HG02571 (cell line): ENCODE measurements around the gene CHAMP1.
"Not testable (repeated sequence)": the region's sequence is repeated elsewhere in the genome, so short reads cannot be mapped to it uniquely, and the experiment has no call there.

Experiments
- ATAC-seq: cut with Tn5 transposase; IDR thresholded peaks from one replicate; pipeline ENCODE4 v1.9.1; 2021; ENCODE audit warnings: mild to moderate bottlenecking, moderate library complexity; ENCODE audit not compliant: unreplicated experiment

The CHAMP1 gene

DNA sequence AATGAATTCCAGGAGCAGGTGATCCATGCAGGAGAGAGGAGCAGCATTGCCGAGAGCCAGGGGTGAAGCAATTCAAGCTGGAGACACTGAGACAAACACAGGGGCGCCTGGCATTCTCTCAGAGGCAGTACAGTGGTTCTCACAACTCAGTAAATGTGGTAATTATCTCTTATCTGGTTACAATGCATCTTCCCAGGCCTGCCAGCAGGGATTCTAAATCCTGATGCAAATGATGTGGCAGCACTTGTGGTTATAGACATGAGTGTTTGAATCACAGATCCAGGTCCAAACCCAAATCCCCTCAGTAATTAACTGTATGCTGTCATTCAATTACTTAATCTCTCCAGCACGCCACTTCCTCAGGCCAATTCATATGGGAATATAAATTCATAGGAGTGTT is 19.6 kb downstream of the CHAMP1 start:
- ATAC-seq = not testable (repeated sequence)

- ATAC-seq = no peak
Observed at GRCh38 chr13:114334305-114335053, 20.2 kb downstream of the CHAMP1 start.

DNA sequence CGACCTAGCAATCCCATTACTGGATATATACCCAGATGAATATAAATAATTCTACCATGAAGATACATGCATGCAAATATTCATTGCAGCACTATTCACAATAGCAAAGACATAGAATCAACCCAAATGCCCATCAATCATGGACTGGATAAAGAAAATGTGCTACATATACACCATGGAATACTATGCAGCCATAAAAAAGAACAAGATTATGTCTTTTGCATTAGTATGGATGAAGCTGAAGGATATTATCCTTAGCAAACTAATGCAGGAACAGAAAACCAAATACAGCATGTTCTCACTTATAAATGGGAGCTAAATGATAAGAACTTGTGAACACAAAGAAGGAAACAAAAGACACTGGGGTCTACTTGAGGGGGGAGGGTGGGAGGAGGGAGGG is 22.2 kb downstream of the CHAMP1 start:
- not testable (repeated sequence) for ATAC-seq

- no peak for ATAC-seq
Observed at GRCh38 chr13:114338959-114339358, 24.7 kb downstream of the CHAMP1 start.

- no peak for ATAC-seq
Observed at GRCh38 chr13:114339857-114340534, 25.7 kb downstream of the CHAMP1 start.

DNA sequence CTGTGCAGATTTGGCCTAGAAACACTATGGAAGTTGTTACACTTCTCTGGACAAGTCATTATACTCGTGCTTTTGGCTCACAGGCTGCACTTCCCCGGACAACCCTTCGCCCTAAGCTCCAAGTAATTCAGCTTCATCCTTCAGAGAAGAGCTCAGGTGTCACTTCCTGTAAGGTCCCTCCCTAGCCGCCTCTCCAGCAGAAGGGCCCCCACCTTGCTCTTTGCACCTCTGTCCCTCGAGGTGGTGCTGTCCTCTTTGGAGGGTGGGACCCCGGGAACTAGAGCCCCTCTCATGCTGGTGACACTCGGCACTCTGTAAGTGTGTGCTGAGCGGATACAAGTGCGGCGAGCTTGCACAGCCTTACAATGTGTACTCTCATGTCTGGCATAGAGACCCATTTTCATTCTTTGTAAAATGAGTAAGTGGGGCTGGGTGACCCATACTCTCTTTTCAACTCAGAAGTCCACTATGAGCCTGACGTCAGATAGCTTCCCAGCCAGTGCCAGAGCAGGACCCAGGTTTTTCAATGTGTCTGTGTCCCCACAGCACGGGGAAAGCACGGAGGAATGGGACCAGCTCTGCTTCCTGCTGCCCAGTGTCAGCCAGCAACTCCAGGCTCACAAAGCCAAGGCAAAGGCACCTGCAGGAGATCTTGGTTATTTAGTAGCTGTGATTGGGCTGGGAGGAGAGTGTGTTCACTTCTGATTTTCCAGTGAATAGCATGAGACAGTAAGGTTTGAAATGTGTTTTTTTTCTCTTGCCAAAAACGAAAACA is 26.9 kb downstream of the CHAMP1 start:
- no peak for ATAC-seq

DNA sequence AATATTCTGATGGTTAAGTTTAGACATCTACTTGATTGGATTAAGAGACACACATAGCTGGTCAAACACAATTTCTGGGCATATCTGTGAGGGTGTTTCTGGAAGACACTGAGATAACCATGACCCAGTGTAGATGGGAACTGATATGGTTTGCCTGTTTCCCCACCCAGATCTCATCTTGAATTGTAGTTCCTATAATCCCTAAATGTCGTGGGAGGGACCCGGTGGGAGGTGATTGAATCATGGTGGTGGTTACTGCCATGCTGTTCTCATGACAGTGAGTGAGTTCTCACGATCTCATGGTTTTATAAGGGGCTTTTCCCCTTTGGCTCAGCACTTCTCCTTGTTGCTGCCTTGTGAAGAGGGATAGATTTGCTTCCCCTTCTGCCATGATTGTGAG is 33.0 kb downstream of the CHAMP1 start:
- ATAC-seq = not testable (repeated sequence)

DNA sequence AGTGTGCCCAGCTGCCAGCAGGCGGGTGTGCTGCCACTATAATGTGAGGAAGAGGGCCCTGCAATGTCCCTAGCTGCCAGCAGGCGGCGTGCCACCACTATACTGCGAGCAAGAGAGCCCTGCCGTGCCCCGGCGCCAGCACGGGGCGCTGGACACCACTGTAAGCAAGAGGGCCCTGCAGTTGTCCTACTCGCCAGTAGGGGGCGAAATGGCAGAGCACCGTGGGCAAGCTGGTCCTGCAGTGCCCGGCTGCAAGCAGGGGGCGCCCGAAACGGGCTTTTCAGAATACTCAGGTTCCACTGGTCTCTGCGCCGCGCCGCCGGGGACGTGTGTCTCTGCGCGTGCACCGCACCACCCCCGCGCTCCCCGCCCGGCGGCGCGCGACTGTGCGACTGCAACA is 38.5 kb downstream of the CHAMP1 start:
- not testable (repeated sequence) for ATAC-seq

DNA sequence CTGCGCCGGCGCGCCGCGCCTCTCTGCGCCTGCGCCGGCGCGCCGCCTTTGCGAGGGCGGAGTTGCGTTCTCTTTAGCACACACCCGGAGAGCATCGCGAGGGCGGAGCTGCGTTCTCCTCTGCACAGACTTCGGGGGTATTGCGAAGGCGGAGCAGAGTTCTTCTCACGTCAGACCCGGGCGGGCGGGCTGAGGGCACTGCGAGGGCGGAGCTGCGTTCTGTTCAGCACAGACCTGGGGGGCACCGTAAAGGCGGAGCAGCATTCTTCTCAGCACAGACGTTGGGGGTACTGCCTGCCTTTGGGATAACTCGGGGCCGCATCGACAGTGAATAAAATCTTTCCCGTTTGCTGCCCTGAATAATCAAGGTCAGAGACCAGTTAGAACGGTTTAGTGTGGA is 39.1 kb downstream of the CHAMP1 start:
- ATAC-seq = not testable (repeated sequence)
